Measurements from ENCODE around the gene PLEKHH2. TPM values are rescaled to one million over a fixed set of nuclear protein-coding genes. Genes with fewer than 3 reads are reported as not detected.

Gene PLEKHH2
- total RNA-seq, 4 donors from 2014 or later: 9.8 to 32.3 (median 27.0) TPM

DNA sequence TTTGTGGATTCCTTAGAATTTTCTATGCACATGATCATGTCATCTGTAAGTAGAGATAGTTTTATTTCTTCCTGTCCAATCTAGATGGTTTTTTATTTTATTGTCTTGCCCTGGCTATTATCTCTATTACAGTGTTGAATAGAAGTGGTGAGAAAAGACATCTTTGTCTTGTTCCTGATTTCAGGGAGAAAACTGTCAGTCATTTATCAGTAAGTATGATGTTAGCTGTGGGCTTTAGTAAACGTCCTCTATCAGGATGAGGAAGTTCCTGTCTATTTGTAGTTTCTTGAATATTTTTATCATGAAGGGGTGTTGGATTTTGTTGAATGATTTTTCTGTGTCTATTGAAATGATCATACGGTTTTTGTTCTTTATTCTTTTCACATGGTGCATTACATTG, 5.3 kb downstream of the PLEKHH2 start:
- ATAC-seq (ENCODE audit: low FRiP score) (no peak), DNase-seq (ENCODE audit: low spot score) (no peak)
- TF ChIP-seq, protein P1, sequence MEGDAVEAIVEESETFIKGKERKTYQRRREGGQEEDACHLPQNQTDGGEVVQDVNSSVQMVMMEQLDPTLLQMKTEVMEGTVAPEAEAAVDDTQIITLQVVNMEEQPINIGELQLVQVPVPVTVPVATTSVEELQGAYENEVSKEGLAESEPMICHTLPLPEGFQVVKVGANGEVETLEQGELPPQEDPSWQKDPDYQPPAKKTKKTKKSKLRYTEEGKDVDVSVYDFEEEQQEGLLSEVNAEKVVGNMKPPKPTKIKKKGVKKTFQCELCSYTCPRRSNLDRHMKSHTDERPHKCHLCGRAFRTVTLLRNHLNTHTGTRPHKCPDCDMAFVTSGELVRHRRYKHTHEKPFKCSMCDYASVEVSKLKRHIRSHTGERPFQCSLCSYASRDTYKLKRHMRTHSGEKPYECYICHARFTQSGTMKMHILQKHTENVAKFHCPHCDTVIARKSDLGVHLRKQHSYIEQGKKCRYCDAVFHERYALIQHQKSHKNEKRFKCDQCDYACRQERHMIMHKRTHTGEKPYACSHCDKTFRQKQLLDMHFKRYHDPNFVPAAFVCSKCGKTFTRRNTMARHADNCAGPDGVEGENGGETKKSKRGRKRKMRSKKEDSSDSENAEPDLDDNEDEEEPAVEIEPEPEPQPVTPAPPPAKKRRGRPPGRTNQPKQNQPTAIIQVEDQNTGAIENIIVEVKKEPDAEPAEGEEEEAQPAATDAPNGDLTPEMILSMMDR (IDR thresholded peaks at IDR 0.05): no peak

DNA sequence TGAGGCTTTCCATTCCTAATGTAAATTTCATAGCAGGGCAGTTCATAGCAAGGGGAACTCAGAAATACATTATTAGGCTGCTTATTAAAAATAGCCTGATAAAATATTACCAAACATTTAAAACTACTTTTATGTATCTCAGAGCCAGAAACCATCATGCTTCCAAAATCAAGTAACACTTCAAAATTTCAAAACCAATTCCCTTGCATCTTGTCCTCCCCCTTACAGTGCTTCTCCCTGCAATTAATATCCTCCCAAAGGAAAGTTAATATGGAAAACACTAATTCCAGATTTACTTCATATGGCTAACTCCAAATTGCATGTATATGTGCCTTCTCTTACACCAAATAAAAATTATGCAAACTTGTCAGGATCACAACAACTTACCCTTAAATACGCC, 6.6 kb downstream of the PLEKHH2 start:
- TF ChIP-seq, protein P1 (IDR thresholded peaks at IDR 0.05): no peak
- ATAC-seq (ENCODE audit: low FRiP score) (no peak), DNase-seq (ENCODE audit: low spot score) (no peak)

DNA sequence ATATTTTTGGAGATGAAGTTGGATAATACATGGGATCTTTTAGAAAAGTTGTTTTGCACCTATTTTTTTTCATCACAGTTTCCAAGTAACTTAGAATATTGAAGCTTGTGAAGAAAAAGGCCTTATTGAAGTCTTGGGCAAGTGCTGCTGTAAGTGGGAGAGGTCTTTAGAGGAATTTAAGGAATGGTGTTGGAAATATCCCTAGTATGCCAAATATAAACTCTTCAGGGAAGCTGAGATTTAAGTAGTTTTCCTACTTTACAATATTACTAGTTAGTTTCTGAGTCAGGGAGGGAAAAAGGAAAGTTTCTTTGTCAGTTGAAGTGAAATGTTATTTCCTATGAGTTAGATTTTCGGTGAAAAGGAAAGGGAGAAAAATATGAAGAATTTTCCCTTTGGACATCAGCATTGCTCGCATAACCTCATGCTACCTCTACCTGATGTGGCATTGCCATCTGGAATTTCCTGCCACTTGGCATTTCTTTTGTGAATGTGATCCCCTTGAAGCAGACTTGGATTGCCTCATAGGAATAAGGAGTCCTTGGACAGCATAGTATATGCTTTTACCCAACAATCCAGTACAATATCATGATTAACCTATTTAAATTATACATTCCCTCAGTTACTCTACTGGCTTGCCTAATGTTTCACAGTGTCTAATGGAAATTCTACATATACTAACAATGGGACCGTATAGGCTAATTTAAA, 12.1 kb downstream of the PLEKHH2 start:
- TF ChIP-seq, protein P1 (IDR thresholded peaks at IDR 0.05): no peak
- DNase-seq (ENCODE audit: low spot score) (no peak), ATAC-seq (ENCODE audit: low FRiP score) (peak; percentile 53)

DNA sequence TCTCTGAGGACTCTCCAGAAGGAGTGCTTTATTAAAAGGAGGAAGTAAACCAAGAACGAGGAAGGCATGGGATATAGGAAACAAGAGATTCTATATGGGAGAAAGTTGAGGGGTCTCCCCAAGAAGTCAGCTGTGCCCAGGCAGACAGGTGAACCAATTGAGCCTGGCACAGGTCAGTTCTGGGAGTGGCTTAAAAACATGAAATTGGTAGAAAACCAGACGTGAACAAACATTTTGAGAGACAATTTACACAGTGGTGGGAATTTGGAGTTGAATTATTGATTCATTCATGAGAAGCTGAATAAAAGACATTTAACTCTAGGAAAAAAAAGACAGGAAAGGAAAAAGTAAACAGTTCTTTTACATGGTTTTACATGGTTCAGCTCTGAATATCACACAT, 16.4 kb downstream of the PLEKHH2 start:
- TF ChIP-seq, protein P1 (IDR thresholded peaks at IDR 0.05): no peak
- ATAC-seq (ENCODE audit: low FRiP score) (no peak), DNase-seq (ENCODE audit: low spot score) (no peak)

DNA sequence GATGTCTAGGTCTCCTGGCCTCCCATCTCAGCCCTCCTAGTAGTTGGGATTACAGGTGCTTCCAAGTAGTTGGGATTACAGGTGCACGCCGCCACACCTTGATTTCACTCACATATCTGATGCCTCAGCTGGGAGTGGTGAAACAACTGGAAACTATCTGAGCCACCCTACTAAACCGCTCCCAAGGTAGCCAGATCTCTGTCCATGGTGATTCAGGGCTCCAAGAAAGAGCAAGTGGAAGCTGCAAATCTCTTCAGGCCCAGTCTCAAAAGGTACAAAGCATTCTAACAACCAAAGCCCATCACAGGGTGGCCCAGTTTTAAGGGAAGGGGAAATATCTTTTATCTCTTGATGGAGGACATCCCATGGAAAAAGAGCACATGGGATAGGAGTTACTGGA, 20.2 kb downstream of the PLEKHH2 start:
- ATAC-seq (ENCODE audit: low FRiP score): no peak
- TF ChIP-seq, protein P1 (IDR thresholded peaks at IDR 0.05): no peak
- no peak for DNase-seq (ENCODE audit: low spot score)

DNA sequence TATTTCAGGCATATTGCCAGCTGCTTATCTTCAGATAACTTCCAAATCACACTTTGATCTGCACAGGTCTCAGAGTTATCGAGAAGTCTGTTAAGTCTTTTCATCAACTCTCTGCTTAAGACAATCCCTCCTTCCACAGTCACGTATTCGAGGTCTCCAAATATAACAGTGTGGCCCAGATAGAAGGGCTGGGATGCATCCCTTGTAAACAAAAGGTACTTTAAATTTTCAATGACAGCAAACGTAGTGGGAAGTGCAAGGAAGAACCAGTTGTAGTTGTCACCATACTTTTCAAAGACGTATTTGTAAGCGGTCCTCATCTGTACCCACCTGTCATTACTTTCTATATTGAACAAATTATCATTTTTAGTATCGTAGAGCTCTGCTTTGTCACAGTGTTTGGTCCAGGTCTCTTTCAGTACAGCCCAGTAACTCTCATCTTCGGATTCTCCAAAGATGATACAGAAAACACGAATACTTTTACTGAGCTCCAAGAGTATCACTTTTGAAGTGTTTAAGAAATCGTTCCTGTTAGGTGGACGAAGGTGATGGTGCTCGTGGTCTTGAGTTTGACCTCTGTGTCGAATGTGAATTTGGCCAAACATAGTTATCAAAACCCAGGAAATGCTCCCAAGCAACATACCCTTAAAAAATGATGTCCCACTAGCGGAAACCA, 38.7 kb downstream of the PLEKHH2 start:
- ATAC-seq (ENCODE audit: low FRiP score): no peak
- TF ChIP-seq, protein P1 (IDR thresholded peaks at IDR 0.05): no peak
- DNase-seq (ENCODE audit: low spot score): no peak

Data from omental fat pad (tissue), 4 donors.